K562 (cell line): Measurements from ENCODE around the gene EFEMP2. TPM values are rescaled to one million over a fixed set of nuclear protein-coding genes. Genes with fewer than 3 reads are reported as not detected.

Experiments
- ATF3 ChIP-seq, 2 experiments: fragments of 450-650 bp in 1 of 2; sonication (generic) in 1 of 2; formaldehyde crosslinking in 1 of 2; IDR thresholded peaks in 1 of 2; conservative IDR thresholded peaks in 1 of 2; 2 replicates each; pipeline versions ENCODE4 v1.6.1 to v1.8.1; 2016 to 2023; ENCODE audit warnings: mild to moderate bottlenecking in 2 of 2, moderate library complexity in 2 of 2, inconsistent platforms in 1 of 2, missing genetic modification reagents in 1 of 2
- CBX2 ChIP-seq: fragments of 200-600 bp; sonication (generic); IDR thresholded peaks from one replicate; pipeline ENCODE4 v1.6.1; 2012; ENCODE audit warnings: mild to moderate bottlenecking, low read length, inconsistent platforms; ENCODE audit not compliant: insufficient read depth, poor library complexity, severe bottlenecking
- CSDE1 ChIP-seq, 2 experiments: fragments of 450-650 bp; IDR thresholded peaks; 2 replicates each; pipeline ENCODE4 v1.6.1; 2016; ENCODE audit warnings: mild to moderate bottlenecking in 1 of 2
- DIDO1 ChIP-seq: fragments of 450-650 bp; IDR thresholded peaks from 2 replicates; pipeline ENCODE4 v1.6.1; 2016; ENCODE audit warnings: low read depth, missing biosample characterization, missing genetic modification characterization
- E2F1 ChIP-seq: sonication (generic); formaldehyde crosslinking; IDR thresholded peaks from 2 replicates; pipeline ENCODE4 v1.8.1; 2023; ENCODE audit warnings: mild to moderate bottlenecking, missing genetic modification reagents, moderate library complexity
- EZH2 ChIP-seq: IDR thresholded peaks from 2 replicates; pipeline ENCODE4 v1.6.1; 2012; ENCODE audit warnings: low read depth, mild to moderate bottlenecking, inconsistent platforms, low read length, borderline replicate concordance
- FOS ChIP-seq: IDR thresholded peaks from 3 replicates; pipeline ENCODE4 v1.6.1; 2011; ENCODE audit not compliant: insufficient read length; ENCODE audit errors: extremely low read depth
- GTF2A2 ChIP-seq: IDR thresholded peaks from 2 replicates; pipeline ENCODE4 v1.6.1; 2016; ENCODE audit warnings: mild to moderate bottlenecking, missing genetic modification characterization, missing compliant biosample characterization
- MNT ChIP-seq, 2 experiments: fragments of 450-650 bp; conservative IDR thresholded peaks; 2 replicates each; pipeline ENCODE4 v1.6.1; 2017; ENCODE audit warnings: mild to moderate bottlenecking in 2 of 2, moderate library complexity in 2 of 2
- NFATC3 ChIP-seq: fragments of 450-650 bp; IDR thresholded peaks from 2 replicates; pipeline ENCODE4 v1.6.1; 2017; ENCODE audit warnings: mild to moderate bottlenecking
- NR3C1 ChIP-seq: sonication (generic); formaldehyde crosslinking; IDR thresholded peaks from 2 replicates; pipeline ENCODE4 v1.8.1; 2022; ENCODE audit warnings: missing genetic modification reagents
- RBBP5 ChIP-seq: fragments of 200-600 bp; sonication (generic); IDR thresholded peaks from 2 replicates; pipeline ENCODE4 v1.6.1; 2012; ENCODE audit warnings: borderline replicate concordance, mild to moderate bottlenecking, low read length, control low read depth, inconsistent platforms; ENCODE audit not compliant: insufficient read depth, poor library complexity, severe bottlenecking
- RBM15 ChIP-seq: fragments of 200-400 bp; formaldehyde crosslinking; IDR thresholded peaks from 2 replicates; pipeline ENCODE4 v1.6.1; 2018; ENCODE audit warnings: mild to moderate bottlenecking, low read length, moderate library complexity; ENCODE audit not compliant: insufficient read depth
- RFX1 ChIP-seq: fragments of 450-650 bp; IDR thresholded peaks from 2 replicates; pipeline ENCODE4 v1.6.1; 2016; ENCODE audit warnings: mild to moderate bottlenecking, moderate library complexity
- SAFB ChIP-seq: fragments of 200-400 bp; formaldehyde crosslinking; IDR thresholded peaks from 2 replicates; pipeline ENCODE4 v1.6.1; 2017; ENCODE audit warnings: low read depth, low read length, borderline replicate concordance
- SAFB2 ChIP-seq: fragments of 200-400 bp; formaldehyde crosslinking; IDR thresholded peaks from 2 replicates; pipeline ENCODE4 v1.6.1; 2018; ENCODE audit warnings: borderline replicate concordance, low read length, low read depth, moderate library complexity; ENCODE audit not compliant: severe bottlenecking
- SFPQ ChIP-seq: fragments of 200-400 bp; formaldehyde crosslinking; IDR thresholded peaks from 2 replicates; pipeline ENCODE4 v1.6.1; 2017; ENCODE audit warnings: mild to moderate bottlenecking, low read depth, low read length, moderate library complexity
- TRIM24 ChIP-seq, 2 experiments: fragments of 450-650 bp; IDR thresholded peaks; 2 replicates each; pipeline ENCODE4 v1.6.1; 2016
- XRCC3 ChIP-seq: fragments of 450-650 bp; IDR thresholded peaks from 2 replicates; pipeline ENCODE4 v1.6.1; 2017; ENCODE audit warnings: mild to moderate bottlenecking, moderate library complexity
- ZBTB9 ChIP-seq: fragments of 450-650 bp; formaldehyde crosslinking; IDR thresholded peaks from 2 replicates; pipeline ENCODE4 v1.4.0; 2020; ENCODE audit warnings: mild to moderate bottlenecking, moderate library complexity
- ZC3H4 ChIP-seq: sonication (generic); formaldehyde crosslinking; IDR thresholded peaks from 2 replicates; pipeline ENCODE4 v1.9.0; 2021; ENCODE audit warnings: missing genetic modification reagents, borderline replicate concordance
- ZNF551 ChIP-seq: fragments of 250-450 bp; sonication (Bioruptor Pico); IDR thresholded peaks from 2 replicates; pipeline ENCODE4 v1.5.0; 2021; ENCODE audit warnings: mild to moderate bottlenecking, moderate library complexity
- ZNF57 ChIP-seq: fragments of 450-650 bp; formaldehyde crosslinking; IDR thresholded peaks from 2 replicates; pipeline ENCODE4 v1.4.0; 2020; ENCODE audit warnings: mild to moderate bottlenecking, moderate library complexity
- polyA plus RNA-seq, 8 experiments: library from polyadenylated mRNA; depleted of rRNA in 4 of 8; stranded (reverse) in 5 of 8; unstranded in 3 of 8; fragments of >200 nt; fragmentation: Nextera tagmentation in 2 of 8; fragmentation: Illumina TruSeq in 1 of 8; extraction: Ambion mirVana in 2 of 8; extraction: Trizol in 1 of 8; gene quantifications; 2 replicates each; pipeline versions ENCODE4 v1.2.1 to v1.2.3, GENCODE V29; 2011 to 2014; ENCODE audit warnings: inconsistent platforms in 1 of 8, missing spikeins in 1 of 8
- total RNA-seq, 7 experiments: library from RNA; depleted of rRNA in 6 of 7; stranded (reverse); fragments of >200 nt in 6 of 7; fragmentation: Illumina TruSeq in 2 of 7; extraction: Trizol in 2 of 7; gene quantifications; 2 replicates each; pipeline versions ENCODE4 v1.2.1 to v1.2.3, GENCODE V29; 2011 to 2021; ENCODE audit warnings: low replicate concordance in 1 of 7

The EFEMP2 gene
- total and polyA plus RNA-seq, 9 of the 15 experiments (the other 6 are each of a cell fraction or from before 2014, with no cell fraction given), result 0.07 to 2.9 (median 0.69) TPM; not detected in 1

GRCh38 chr11:65857500-65857852 is 15.1 kb downstream of the EFEMP2 start (continued):
- TF ChIP-seq E2F1 (CRISPR knock-in tag), result no peak
- TF ChIP-seq FOS, result no peak
- peak; percentile 35 for TF ChIP-seq RBBP5
- TF ChIP-seq CSDE1 (IDR thresholded peaks at IDR 0.05), result no peak
- no peak for TF ChIP-seq RBM15
- TF ChIP-seq NR3C1, result peak; percentile 62; the same call in 1 of the 2 replicates
- no peak for TF ChIP-seq DIDO1 (tag)
- TF ChIP-seq RFX1, result no peak
- TF ChIP-seq MNT (conservative IDR thresholded peaks at IDR 0.05), result no peak
- no peak for TF ChIP-seq ZBTB9 (CRISPR knock-in tag)
- TF ChIP-seq XRCC3, result no peak
- TF ChIP-seq SFPQ, result no peak
- no peak for TF ChIP-seq ZNF57 (CRISPR knock-in tag)
- TF ChIP-seq TRIM24 (IDR thresholded peaks at IDR 0.05), result no peak
- TF ChIP-seq SAFB, result peak; percentile 58; the same call in 1 of the 2 replicates
- TF ChIP-seq SAFB2, result no peak
- TF ChIP-seq ZC3H4 (CRISPR knock-in tag), result no peak
- TF ChIP-seq ZNF551 (CRISPR knock-in tag), result no peak
- no peak for TF ChIP-seq CBX2
- no peak for TF ChIP-seq NFATC3
- no peak for TF ChIP-seq EZH2
- no peak for TF ChIP-seq GTF2A2 (tag)
- no peak for TF ChIP-seq ATF3 (IDR thresholded peaks at IDR 0.05)
- no peak for TF ChIP-seq ATF3 (CRISPR knock-in tag; conservative IDR thresholded peaks at IDR 0.05)
